Hepatocyte (in vitro differentiated cells): Measurements from ENCODE around the gene TRHDE.

Experiments used
- EZH2 ChIP-seq: fragments of 200-600 bp; sonication (generic); IDR thresholded peaks from 2 replicates; pipeline ENCODE4 v1.6.1; 2016; ENCODE audit warnings: antibody characterized with exemption, mild to moderate bottlenecking, borderline replicate concordance
- EZH2phosphoT487 ChIP-seq: fragments of 200-600 bp; sonication (generic); IDR thresholded peaks from one replicate; pipeline ENCODE4 v1.6.1; 2018; ENCODE audit warnings: antibody characterized with exemption, mild to moderate bottlenecking, low read depth, moderate library complexity; ENCODE audit not compliant: unreplicated experiment, severe bottlenecking
- TF ChIP-seq, protein P1 (sequence below): fragments of 200-600 bp; sonication (generic); IDR thresholded peaks from 2 replicates; pipeline ENCODE4 v1.5.1; 2016; ENCODE audit warnings: antibody characterized with exemption, mild to moderate bottlenecking; ENCODE audit not compliant: poor library complexity

DNA sequence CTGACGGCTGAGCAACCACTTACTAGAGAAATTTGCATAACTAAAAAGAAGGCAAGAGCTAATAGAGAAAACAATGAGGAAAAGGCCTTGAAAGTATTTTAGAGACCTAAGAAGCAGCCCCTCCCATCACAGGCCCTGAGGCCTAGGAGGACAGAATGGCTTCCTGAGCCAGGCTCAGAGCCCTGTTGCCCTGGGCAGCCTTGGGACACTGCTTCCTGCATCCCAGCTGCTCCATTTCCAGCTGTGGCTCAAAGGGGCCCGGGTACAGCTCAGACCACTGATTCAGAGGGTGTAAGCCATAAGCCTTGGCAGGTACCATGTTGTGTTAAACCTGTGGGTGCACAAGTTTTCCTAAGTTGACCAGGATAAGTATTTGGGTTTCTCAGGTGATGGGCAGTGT is 181.4 kb downstream of the TRHDE start:
- TF ChIP-seq, protein P1, sequence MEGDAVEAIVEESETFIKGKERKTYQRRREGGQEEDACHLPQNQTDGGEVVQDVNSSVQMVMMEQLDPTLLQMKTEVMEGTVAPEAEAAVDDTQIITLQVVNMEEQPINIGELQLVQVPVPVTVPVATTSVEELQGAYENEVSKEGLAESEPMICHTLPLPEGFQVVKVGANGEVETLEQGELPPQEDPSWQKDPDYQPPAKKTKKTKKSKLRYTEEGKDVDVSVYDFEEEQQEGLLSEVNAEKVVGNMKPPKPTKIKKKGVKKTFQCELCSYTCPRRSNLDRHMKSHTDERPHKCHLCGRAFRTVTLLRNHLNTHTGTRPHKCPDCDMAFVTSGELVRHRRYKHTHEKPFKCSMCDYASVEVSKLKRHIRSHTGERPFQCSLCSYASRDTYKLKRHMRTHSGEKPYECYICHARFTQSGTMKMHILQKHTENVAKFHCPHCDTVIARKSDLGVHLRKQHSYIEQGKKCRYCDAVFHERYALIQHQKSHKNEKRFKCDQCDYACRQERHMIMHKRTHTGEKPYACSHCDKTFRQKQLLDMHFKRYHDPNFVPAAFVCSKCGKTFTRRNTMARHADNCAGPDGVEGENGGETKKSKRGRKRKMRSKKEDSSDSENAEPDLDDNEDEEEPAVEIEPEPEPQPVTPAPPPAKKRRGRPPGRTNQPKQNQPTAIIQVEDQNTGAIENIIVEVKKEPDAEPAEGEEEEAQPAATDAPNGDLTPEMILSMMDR: no peak
- no peak for TF ChIP-seq EZH2
- no peak for TF ChIP-seq EZH2phosphoT487
